ENCODE data around the gene C22orf42. TPM values are rescaled to one million over a fixed set of nuclear protein-coding genes. Genes with fewer than 3 reads are reported as not detected.

The C22orf42 gene
- total RNA-seq, 1 donor from 2014 or later, result not detected

DNA sequence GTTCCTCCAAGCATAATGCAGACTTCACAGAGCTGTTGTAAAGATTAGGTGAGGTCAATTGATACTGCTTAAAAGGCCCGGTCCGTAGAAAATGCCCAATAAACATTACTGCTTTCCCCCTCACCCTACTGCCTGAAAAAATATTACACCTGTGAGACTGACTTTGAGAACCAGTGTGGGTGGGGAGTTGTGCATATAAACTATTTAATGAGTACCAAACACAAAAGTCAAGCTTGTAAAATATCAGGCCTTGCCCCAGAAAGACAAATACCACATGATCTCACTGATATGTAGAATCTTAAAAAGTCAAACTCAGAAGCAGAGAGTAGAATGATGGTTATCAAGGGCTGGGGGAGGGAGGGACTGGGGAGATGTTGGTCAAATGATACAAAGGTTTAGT is 46.7 kb downstream of the C22orf42 start:
- no peak for DNase-seq (ENCODE audit: low spot score)
- H3K4me1 Mint-ChIP-seq (ENCODE audit: low read depth), result no peaks in the 10 kb centered on the region
- intact Hi-C loops (cut with micrococcal nuclease), result no loop called here
- H3K27me3 Mint-ChIP-seq (ENCODE audit: insufficient read depth), result peaks cover 18% of the 10 kb centered on the region
- no peak overlapping the region for H3K27ac Mint-ChIP-seq
- H3K36me3 Mint-ChIP-seq (ENCODE audit: low read depth), result no peaks in the 10 kb centered on the region
- no peak overlapping the region for H3K4me3 Mint-ChIP-seq
- no peaks in the 10 kb centered on the region for H3K9me3 Mint-ChIP-seq

DNA sequence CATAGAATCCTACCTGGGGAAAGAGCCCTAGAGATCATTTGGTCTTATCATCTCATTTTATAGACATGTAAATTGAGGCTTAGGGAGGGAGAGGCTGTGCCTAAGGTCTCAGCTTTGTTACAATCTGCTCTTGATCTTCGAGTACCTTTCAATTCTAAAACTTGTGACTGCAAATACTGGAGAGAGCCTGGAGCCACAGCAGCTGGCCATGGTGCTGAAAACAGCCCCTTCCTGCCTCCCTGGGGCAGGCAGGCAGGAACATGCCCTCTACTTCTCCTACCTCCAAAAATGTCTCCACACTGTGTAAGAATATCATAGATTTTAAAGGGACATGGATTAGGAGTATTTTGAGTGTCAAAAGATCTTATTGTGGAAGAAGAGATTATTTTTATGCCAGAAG is 52.2 kb downstream of the C22orf42 start:
- Mint-ChIP-seq H3K36me3 (ENCODE audit: low read depth) (no peaks in the 10 kb centered on the region), H3K27me3 (ENCODE audit: insufficient read depth) (peaks cover 18% of the 10 kb centered on the region), H3K27ac (no peak overlapping the region), H3K4me1 (ENCODE audit: low read depth) (no peaks in the 10 kb centered on the region), H3K9me3 (no peaks in the 10 kb centered on the region), H3K4me3 (no peak overlapping the region)
- intact Hi-C loops (cut with micrococcal nuclease), result no loop called here
- no peak for DNase-seq (ENCODE audit: low spot score)

DNA sequence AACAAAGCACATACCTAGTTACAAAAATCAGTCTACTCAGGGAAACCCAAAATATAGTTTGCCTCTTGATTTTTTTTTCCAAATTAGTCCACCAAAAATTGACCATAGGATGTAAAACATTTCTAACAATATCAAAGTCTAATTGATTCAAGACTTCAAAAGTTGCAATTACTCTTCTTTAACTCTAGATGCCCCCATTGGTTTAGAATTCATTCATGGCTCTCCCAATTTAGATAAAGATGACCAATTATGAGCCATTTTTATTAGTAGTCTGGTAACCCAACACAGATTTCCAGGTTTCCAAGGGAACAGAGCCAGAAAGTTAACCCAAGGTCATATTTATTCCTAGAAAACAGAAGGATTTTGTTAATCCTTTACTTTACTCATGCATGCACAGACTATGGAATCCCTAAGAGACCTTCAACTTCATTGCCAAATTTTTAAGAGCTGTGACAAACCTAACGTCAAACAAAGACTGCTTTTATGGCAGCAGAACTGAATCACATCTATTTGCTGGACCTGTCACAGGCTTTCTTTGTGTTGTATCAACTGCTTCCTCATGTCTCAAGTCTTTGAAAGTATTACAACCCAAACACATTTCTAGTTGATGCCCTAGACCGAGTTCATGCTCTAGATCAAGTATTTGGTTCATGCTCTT is 55.3 kb downstream of the C22orf42 start:
- intact Hi-C loops (cut with micrococcal nuclease), result loop anchor here (1.0 kb wide), 3 partner anchors 104 to 370 kb away; no protein-coding TSS in a partner anchor
- DNase-seq (ENCODE audit: low spot score), result no peak
- H3K27me3 Mint-ChIP-seq (ENCODE audit: insufficient read depth), result peaks cover 22% of the 10 kb centered on the region
- no peak overlapping the region for H3K27ac Mint-ChIP-seq
- no peak overlapping the region for H3K4me3 Mint-ChIP-seq
- H3K9me3 Mint-ChIP-seq, result no peaks in the 10 kb centered on the region
- no peaks in the 10 kb centered on the region for H3K4me1 Mint-ChIP-seq (ENCODE audit: low read depth)
- H3K36me3 Mint-ChIP-seq (ENCODE audit: low read depth), result no peaks in the 10 kb centered on the region

DNA sequence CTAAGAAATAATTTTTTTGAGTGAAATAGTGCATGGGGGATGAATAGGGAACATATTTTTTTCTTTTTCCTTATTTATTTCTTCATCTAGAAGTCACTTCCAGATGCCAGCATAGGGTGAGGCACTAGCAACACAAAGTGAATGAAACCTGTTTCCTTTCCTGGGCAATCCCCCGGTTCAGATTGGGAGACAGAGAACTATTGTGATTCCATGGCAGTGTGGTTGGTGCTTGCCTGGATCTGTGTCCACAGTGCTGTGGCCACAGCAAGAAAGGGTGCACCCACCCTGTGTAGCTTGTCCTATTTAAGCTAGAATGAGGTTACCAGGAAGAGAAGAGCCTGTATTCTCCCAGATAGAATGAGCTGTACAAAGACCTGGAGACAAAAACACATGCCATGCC is 58.4 kb downstream of the C22orf42 start:
- no peak overlapping the region for H3K27ac Mint-ChIP-seq
- no peaks in the 10 kb centered on the region for H3K36me3 Mint-ChIP-seq (ENCODE audit: low read depth)
- no peak for DNase-seq (ENCODE audit: low spot score)
- no peak overlapping the region for H3K4me3 Mint-ChIP-seq
- peaks cover 21% of the 10 kb centered on the region for H3K27me3 Mint-ChIP-seq (ENCODE audit: insufficient read depth)
- H3K4me1 Mint-ChIP-seq (ENCODE audit: low read depth), result no peaks in the 10 kb centered on the region
- intact Hi-C loops (cut with micrococcal nuclease), result no loop called here
- no peaks in the 10 kb centered on the region for H3K9me3 Mint-ChIP-seq

Other genes starting within 250 kb of the C22orf42 start
- 128 and 139 TPM in 2 replicates for gene YWHAH, start 214.8 kb downstream of the C22orf42 start, total RNA-seq
- not detected in 2 replicates for gene SLC5A1, start 116.0 kb downstream of the C22orf42 start, total RNA-seq
- gene RFPL2, start 45.8 kb upstream of the C22orf42 start, total RNA-seq, result 0.26 and 0.42 TPM in 2 replicates
- gene SLC5A4, start 96.0 kb upstream of the C22orf42 start, total RNA-seq, result not detected in 2 replicates
- not detected in 2 replicates for gene RFPL3, start 198.6 kb upstream of the C22orf42 start, total RNA-seq